ENCODE data around the gene LSM6.

DNA sequence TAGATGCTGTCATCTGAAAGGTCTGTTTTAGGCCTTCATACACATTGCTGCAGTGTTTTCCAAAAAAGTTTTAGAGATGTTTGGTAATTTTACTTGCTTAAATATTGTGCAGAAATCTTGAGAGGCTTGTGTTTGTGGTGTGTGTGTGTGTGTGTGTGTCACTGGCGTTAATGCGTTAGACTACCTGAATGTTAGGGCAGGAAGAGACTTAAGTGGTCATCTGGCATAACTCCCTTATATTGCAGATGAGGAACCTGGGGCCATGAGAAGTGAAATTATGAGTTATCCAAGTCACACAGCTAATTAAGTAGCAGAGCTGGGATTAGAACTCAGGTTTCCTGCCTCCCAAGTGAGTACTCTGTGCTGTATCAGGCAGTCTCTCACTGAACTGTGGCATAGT is 1.4 kb downstream of the LSM6 start:
- TF ChIP-seq FOXS1 (CRISPR knock-in tag; IDR thresholded peaks at IDR 0.05), result no peak
- TF ChIP-seq MAFK (IDR thresholded peaks at IDR 0.05; ENCODE audit: partially characterized antibody), result no peak
- TF ChIP-seq, protein P1, sequence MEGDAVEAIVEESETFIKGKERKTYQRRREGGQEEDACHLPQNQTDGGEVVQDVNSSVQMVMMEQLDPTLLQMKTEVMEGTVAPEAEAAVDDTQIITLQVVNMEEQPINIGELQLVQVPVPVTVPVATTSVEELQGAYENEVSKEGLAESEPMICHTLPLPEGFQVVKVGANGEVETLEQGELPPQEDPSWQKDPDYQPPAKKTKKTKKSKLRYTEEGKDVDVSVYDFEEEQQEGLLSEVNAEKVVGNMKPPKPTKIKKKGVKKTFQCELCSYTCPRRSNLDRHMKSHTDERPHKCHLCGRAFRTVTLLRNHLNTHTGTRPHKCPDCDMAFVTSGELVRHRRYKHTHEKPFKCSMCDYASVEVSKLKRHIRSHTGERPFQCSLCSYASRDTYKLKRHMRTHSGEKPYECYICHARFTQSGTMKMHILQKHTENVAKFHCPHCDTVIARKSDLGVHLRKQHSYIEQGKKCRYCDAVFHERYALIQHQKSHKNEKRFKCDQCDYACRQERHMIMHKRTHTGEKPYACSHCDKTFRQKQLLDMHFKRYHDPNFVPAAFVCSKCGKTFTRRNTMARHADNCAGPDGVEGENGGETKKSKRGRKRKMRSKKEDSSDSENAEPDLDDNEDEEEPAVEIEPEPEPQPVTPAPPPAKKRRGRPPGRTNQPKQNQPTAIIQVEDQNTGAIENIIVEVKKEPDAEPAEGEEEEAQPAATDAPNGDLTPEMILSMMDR (IDR thresholded peaks at IDR 0.05), result no peak
- no peak for TF ChIP-seq HDAC2 (IDR thresholded peaks at IDR 0.05)
- no peak for TF ChIP-seq TP53 (CRISPR knock-in tag; IDR thresholded peaks at IDR 0.05)
- no peak for TF ChIP-seq POLR2A (IDR thresholded peaks at IDR 0.05; ENCODE audit: low read length)

All from A549 (cell line).